Activated T-cell treated with anti-CD3 and anti-CD28 coated beads for 48 hours (primary cell): Measurements from ENCODE around the gene CCDC90B.
"Not testable (repeated sequence)": the region's sequence is repeated elsewhere in the genome, so short reads cannot be mapped to it uniquely, and the experiment has no call there.

Experiments
- DNase-seq: peaks from one replicate; pipeline ENCODE4 v3.0.0-alpha.2; 2020; ENCODE audit warnings: low read depth

Gene CCDC90B

GRCh38 chr11:83287631-83288030 is 1.5 kb upstream of the CCDC90B start:
- no peak for DNase-seq

- DNase-seq = no peak
Measured at GRCh38 chr11:83285151-83285770, 906 bp downstream of the CCDC90B start.

DNA sequence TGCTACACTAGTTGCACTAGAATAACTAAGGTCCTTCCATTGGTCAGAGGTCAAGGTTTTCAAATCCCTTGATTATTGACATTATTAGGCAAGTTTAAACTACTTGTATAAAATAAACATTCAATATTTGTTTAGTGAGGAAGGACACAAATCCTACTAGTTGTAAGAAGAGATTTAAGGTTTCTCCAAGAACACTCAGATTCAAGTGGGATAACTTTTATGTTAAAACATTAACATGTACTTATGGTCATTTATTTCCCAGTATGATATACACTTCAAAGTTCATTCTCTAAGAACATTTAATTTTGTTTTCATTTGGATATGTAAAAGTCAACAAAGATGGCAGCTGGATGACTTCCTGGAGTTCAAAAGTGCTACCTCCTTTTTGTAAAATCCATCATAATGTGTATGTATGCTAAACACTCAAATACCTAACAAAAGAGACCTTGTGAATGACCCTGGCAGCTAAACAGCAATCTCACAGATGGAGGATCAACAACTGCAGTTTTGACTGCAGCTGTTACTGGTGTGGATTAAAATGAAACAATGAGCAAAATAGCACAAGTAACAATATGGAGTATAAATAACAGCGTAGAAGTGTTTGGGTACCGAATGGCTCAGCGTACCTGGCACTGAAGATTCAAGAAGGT is 1.5 kb downstream of the CCDC90B start:
- no peak for DNase-seq

DNA sequence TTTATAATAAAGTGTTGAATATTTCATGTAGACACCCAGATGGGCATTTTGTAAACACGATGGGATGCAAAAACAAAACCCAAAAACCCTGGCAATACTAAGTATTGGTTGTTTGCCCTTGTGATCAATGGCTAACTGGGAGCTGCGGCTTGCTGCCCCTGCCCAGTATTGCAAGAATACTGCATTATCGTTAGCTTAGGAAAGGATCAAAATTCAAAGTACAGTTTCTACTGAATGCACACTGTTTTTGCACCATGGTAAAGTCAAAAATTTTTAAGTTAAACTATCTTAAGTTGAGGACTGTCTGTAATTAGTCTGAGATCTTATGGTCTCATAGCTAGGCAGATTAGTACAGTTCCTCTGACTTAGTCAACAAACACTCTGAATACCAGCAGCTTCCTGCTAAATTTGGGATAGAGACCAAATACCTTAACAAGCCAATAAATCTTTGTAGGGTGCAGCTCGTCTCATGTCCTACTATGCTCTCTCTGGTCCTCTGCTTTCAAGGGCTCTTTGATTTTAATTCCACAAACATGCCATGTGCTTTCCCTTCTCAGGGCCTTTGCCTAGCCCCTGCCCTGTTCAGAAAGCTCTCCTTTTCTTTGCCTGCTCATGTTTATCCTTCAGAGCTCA is 4.0 kb downstream of the CCDC90B start:
- DNase-seq = no peak

DNA sequence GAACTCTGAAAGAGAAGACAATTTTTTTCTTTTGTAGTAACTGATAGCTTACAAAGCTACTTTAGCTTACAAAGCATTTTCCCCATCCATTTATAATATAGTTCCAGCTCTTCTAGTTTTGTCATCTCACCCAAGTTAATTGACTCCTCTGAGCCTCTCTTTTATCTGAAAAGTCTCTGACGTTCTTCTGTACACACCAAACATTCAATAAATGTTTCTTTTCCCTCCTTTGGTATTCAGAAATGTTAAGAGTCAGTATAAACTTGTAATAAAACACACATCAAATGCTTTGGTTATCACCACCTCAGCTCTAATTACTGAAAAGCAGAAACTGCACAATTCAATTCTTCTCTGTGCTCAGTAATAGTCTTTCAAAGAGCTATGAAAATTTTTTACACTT is 5.9 kb downstream of the CCDC90B start:
- no peak for DNase-seq

DNA sequence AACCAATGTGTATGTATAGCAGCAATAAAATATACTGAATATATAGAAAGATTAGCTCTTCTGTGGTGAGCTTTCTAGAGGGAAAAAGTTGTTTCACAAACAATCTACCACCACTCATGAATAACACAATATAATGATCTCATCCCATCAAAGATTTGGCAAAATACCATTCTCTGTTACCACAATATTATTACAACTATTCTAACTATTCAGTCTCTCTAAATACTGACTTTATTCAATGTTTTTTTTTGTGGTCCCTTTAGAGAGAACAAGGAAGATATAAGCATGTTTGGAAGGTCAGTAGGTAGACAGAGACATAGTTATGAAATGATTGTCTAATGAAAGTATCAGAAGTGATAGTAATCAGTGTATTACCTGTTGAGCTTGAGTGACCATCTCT is 7.8 kb downstream of the CCDC90B start:
- no peak for DNase-seq

GRCh38 chr11:83275888-83276641 is 10.1 kb downstream of the CCDC90B start:
- DNase-seq = no peak

DNA sequence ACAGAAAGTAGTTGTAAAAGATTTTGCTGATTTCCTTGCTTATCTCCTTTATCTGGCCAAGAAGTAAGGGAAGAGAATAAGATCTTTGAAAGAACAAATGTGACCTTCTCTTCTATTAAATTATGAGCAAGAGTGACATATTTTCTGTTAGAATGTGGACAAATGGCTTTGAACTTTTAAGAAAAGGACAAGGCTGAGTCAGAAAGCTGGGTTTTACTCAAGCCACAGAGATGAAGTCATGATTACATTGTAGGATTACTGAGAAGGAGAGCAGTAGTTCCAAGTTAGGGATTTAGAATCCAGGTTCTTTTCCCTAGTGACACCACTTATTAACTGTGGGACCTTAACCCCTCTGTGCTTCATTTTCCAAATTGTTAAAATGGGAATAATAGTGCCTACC is 13.5 kb downstream of the CCDC90B start:
- DNase-seq = no peak

DNA sequence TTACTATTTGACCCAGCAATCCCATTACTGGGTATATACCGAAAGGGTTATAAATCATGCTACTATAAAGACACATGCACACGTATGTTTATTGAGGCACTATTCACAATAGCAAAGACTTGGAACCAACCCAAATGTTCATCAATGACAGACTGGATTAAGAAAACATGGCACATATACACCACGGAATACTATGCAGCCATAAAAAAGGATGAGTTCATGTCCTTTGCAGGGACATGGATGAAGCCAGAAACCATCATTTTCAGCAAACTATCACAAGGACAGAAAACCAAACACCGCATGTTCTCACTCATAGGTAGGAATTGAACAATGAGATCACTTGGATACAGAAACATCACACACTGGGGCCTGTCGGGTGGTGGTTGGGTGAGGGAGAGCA is 14.4 kb downstream of the CCDC90B start:
- not testable (repeated sequence) for DNase-seq

- DNase-seq = not testable (repeated sequence)
Measured at GRCh38 chr11:83269080-83269479, 17.1 kb downstream of the CCDC90B start.

DNA sequence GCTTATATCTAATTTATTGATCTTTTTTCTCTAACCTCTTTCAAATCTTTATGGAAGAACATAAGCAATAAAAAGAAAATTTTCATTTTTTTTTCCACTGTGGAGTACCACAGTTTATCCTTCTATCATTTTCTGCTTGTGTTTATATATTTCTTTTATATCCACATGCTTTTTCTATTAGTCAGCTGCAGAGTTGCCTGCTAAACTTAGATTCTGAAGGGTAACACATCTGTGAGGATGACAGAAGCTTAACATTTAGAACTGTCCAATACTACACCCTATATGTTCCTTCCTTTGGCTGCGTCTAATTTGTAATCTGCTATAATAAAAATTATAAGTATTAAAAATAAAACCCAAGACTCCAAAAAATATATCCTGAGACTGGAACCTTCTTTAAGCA is 20.8 kb downstream of the CCDC90B start:
- no peak for DNase-seq

DNA sequence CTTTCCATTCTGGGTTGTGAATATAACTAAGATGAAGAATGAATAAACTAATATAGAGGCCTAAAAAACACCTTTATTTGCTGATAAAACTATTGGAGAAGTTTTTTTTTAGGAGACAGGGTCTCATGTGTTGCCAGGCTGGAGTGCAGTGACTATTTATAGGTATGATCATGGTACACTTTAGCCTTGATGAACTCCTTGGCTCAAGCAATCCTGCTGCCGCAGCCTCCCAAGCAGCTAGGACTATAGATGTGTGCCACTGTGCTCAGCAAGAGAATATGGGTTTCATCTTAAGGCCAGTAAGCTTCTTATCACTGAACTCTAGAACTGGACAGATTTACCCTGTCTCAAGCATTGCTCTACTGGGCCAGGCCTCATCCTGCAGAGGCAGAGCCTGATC is 26.6 kb downstream of the CCDC90B start:
- DNase-seq = no peak

DNA sequence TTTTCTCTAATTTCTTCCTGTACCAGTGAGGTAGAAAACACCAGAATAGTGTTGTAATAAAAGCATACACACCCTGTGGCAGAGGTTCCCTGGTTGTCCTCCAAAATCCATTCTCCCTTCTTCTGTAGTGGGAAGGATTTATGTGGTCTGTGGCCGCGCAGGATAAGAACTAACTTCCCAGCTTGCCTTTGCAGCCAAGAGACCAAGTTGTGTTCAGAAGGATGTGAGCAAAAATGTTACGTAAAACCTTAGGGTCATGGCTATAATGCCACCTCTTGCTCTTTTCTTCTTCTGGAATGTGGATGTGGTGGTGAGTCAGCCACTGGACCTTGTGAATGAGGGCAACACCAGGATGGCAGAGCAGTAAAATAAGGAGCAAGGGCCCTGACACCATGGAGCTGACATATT is 28.4 kb downstream of the CCDC90B start:
- DNase-seq = no peak

- no peak for DNase-seq
Measured at GRCh38 chr11:83256602-83257340, 29.4 kb downstream of the CCDC90B start.

GRCh38 chr11:83255366-83255765 is 30.8 kb downstream of the CCDC90B start:
- DNase-seq = no peak

- DNase-seq = no peak
Measured at GRCh38 chr11:83252941-83253340, 33.2 kb downstream of the CCDC90B start.

- DNase-seq = no peak
Measured at GRCh38 chr11:83252266-83252665, 33.9 kb downstream of the CCDC90B start.

DNA sequence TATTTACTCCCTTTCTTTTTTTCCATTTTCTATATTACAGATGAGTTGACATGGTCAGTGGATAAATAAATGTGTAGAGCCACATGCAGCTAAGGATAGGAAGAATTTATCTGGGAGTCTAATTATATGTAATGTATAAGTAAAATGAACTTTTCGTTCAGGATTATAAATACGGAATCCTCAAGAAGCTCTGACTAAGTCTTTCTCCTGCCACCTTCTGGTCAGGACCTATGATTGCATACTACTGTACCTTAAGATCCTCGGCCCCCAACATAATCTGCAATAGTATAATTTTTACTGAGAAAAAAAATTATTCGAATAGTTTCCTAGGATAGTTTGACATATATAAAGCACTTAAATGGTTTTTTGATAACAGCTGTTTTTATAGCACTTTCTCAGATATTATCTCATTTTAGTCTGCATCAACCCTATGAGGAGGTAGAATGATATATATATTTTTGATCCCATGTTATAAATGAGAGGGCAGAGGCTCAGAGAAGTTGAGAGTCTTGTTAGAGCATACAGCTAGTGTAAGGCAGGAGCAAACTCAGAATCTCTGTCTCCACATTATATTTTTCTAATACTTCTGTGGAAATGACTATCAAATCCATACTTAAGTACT is 36.1 kb downstream of the CCDC90B start:
- DNase-seq = no peak

DNA sequence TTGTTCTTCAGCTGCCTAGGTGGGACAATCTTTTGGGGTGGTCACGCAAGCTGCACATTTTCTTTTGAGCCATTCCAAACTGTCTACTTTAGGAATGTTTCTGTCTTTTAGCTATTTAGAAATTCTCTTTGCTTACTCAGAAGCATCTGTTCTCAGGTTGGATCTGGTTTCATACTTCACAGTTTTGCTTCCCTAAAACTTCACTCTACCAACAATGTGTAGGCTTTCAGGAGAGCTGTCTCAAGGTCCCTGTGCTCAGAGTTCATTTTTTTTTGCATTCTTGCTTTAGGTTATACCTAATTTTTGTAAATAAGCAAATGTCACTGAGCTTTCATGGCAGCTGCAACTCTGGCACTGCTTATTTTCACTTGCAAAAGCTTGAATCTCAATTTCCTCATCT is 36.7 kb downstream of the CCDC90B start:
- no peak for DNase-seq

GRCh38 chr11:83241291-83241946 is 44.7 kb downstream of the CCDC90B start:
- no peak for DNase-seq

DNA sequence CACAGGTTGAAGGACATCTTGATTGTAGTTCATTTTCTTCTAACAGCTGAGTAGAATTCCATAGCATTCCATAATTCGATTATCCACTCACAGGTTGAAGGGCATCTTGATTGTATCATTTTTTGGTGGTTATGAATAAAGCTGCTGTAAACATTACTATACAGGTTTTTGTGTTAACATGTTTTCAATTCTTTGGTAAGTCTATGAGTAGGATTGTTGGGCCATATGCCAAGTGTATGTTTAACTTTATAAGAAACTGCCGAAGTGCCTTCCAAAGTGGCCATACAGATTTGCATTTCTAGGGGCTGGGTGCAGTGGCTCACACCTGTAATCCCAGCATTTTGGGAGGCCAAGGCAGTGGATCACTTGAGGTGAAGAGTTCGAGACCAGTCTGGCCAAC is 48.1 kb downstream of the CCDC90B start:
- DNase-seq = no peak
